ENCODE results near the gene TBXAS1.

- no peak for TF ChIP-seq POLR2AphosphoS5 (IDR thresholded peaks at IDR 0.05; ENCODE audit: low read depth, low read length)
- TF ChIP-seq EGR1 (IDR thresholded peaks at IDR 0.05; ENCODE audit: borderline replicate concordance, low read depth, low read length) = no peak
Measured at GRCh38 chr7:139851770-139852481, 22.9 kb downstream of the TBXAS1 start.

Measured in H1 (cell line).